Fibroblast of pulmonary artery (primary cell): ENCODE data around the gene ST6GALNAC3.
A peak's percentile ranks its signal among the peaks of the same experiment; 100 is the strongest.
"Not testable (repeated sequence)": the region's sequence is repeated elsewhere in the genome, so short reads cannot be mapped to it uniquely, and the experiment has no call there.

Experiments
- DNase-seq: peaks from one replicate; pipeline ENCODE4 v3.0.0-alpha.2; 2010; ENCODE audit warnings: low read depth
- H3K4me3 ChIP-seq: replicated peaks from 2 replicates; pipeline ENCODE4 v1.5.1; 2011; ENCODE audit warnings: low read depth, mild to moderate bottlenecking, control low read depth, low read length, moderate library complexity
- TF ChIP-seq, protein P1 (sequence below): IDR thresholded peaks from 2 replicates; pipeline ENCODE4 v1.5.1; 2011; ENCODE audit warnings: mild to moderate bottlenecking, control low read depth, low read length, inconsistent platforms; ENCODE audit errors: missing control alignments

ST6GALNAC3 gene

DNA sequence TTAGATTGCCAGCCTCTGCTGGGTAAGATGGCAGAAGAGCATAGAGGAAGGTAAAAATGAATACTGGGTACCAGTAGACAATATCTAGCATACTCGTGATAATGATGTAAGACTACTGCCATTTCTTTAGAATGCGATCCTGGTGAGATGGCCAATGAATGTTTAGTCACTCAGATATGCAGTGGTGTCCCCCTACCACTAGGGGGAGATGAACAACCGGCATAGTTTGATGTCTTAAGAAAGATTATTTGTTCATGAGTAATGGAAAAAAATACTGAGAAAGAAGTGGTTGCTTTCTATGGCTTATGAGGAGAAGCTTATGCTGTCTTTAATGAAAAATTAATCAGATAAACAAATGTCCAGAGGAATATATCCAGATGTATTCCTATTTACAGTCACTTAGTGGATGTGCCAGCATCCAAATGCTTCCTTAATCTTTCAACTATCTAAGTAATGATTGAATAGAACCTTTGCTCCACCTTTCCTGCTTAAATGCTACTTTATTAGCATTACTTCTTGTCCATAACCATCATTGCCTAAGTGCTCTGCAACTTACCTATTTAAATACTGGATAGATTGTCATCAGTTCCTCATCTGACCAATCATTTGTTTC lies 256.6 kb downstream of the ST6GALNAC3 start:
- DNase-seq = peak; percentile 88
- H3K4me3 ChIP-seq = no peak overlapping the region
- TF ChIP-seq, protein P1, sequence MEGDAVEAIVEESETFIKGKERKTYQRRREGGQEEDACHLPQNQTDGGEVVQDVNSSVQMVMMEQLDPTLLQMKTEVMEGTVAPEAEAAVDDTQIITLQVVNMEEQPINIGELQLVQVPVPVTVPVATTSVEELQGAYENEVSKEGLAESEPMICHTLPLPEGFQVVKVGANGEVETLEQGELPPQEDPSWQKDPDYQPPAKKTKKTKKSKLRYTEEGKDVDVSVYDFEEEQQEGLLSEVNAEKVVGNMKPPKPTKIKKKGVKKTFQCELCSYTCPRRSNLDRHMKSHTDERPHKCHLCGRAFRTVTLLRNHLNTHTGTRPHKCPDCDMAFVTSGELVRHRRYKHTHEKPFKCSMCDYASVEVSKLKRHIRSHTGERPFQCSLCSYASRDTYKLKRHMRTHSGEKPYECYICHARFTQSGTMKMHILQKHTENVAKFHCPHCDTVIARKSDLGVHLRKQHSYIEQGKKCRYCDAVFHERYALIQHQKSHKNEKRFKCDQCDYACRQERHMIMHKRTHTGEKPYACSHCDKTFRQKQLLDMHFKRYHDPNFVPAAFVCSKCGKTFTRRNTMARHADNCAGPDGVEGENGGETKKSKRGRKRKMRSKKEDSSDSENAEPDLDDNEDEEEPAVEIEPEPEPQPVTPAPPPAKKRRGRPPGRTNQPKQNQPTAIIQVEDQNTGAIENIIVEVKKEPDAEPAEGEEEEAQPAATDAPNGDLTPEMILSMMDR = peak; percentile 99

DNA sequence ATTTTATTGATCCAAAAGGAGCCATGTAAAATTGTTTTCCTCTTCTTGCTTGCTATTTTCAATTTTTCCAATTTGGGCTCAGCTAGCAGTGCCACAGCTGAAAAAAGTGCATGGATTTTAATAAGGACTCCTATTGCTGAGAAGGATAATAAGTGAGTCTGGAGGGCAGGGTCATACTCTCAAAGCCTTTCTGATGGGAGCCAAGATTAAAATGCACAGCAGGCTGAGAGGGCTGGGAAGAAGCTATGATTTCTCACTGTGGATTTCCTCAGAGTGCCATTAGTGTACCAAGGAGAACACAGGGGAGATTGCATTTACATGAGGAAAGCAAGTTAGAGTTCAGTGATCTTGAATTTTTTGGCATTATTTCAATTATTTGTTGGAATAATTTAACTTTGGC lies 261.3 kb downstream of the ST6GALNAC3 start:
- TF ChIP-seq, protein P1 = no peak
- no peak for DNase-seq
- H3K4me3 ChIP-seq = no peak overlapping the region

DNA sequence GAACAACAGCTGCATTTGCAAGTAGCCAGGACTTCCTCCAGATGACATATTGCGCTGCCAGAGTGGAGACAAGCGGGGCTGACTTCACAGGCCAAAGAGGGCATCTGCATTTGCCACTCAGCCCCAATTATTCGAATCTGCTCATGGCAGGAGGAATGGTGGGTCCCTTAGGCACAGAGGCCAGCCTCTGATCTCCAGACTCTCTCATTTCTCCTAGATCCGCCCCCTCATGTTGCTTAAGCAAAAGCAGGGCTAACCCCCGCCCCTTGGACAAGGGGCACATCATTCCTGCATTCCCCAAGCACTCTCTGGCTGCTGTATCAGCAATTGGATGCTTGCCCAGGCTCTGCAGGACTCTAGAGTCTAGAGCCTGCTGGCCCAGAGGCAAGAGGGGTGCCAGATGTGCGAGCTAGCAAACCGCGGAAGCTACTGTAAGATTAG lies 262.4 kb downstream of the ST6GALNAC3 start:
- peak; percentile 98 for DNase-seq
- H3K4me3 ChIP-seq = no peak overlapping the region
- TF ChIP-seq, protein P1 = no peak

DNA sequence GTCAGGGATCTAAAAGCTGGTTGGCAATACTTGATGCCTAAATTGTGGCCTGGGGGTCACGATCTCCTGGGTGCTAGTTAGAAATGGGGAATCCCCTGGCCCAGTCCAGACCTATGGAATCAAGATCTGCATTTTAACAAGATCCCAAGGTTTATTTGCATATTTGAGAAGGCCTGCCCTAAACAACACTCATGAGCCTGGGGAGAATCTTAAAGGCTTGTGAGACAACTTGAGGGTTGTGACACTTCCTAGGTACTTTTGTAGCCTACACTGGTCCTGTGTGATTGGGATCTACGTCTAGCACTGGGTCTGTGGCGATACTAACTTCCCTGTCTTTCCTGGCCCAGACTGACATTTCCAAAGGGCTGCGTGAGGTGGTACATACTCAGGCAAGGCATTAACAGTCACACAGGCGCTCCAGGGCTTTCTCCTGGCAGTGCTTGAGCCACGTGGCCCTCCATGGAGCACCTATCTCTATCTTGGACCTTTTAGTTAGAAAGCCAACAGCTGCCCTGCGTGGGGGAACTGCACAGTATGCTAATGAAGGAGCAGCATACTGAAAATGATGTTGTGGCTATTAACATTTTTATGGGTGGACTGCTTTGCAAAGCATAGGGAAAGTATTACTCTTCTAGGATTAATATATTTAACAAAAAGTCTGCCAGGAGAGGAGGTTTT lies 263.1 kb downstream of the ST6GALNAC3 start:
- TF ChIP-seq, protein P1 = no peak
- DNase-seq = no peak
- no peak overlapping the region for H3K4me3 ChIP-seq

DNA sequence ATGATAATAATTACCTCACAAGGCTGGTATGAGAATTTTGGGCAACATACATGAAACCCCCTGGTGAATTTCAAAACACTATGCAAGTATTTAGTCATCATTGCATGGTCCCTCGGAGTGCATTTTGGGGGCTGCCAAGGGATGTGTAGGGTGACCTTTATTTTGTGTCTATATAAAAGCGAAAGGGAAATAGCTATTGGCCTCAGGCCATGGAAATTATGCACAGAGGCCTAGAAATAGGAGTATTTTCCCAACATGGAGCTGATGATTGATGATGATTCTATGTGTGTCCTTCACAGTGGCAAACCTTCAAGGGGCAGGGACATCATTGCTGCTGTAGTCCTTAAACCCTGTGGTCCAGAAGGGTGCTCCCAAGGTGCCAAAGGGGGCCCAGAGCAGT lies 265.5 kb downstream of the ST6GALNAC3 start:
- DNase-seq = no peak

DNA sequence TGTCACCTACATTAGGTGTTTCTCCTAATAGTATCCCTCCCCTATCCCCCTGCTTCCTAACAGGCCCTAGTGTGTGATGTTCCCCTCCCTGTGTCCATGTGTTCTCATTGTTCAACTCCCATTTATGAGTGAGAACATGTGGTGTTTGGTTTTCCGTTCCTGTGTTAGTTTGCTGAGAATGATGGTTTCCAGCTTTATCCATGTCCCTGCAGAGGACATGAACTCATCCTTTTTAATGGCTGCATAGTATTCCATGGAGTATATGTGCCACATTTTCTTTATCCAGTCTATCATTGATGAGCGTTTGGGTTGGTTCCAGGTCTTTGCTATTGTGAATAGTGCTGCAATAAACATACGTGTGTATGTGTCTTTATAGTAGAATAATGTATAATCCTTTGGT lies 267.3 kb downstream of the ST6GALNAC3 start:
- not testable (repeated sequence) for H3K4me3 ChIP-seq, DNase-seq

More for the DNA sequence above, 265.5 kb downstream of the ST6GALNAC3 start:
- no peak overlapping the region for H3K4me3 ChIP-seq
- TF ChIP-seq, protein P1 = no peak

DNA sequence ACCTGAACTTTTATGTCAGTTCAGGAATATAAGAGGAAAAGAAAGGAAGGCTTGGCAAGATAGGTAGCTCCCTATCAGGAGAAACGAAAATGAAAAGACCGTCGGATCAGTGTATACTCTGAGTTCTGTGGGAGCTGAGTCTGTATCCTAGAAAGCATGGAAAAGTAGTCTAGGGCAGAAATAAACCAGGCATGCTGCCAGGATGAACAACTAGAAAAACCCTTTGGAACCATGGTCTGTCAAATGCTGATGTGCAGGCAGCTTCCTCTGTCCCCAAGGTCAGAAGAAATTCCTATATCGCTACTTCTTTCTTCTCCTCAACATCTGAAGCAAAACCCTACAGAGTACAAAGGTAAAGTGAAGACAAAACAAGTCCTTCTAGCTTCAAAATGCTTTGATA lies 268.8 kb downstream of the ST6GALNAC3 start:
- peak; percentile 18 for DNase-seq
- TF ChIP-seq, protein P1 = no peak
- no peak overlapping the region for H3K4me3 ChIP-seq
